Measurements from ENCODE around the gene EIF4E3. TPM values are rescaled to one million over a fixed set of nuclear protein-coding genes. Genes with fewer than 3 reads are reported as not detected.
A peak's percentile ranks its signal among the peaks of the same experiment; 100 is the strongest.

Gene EIF4E3
- total and polyA plus RNA-seq, 2 donors from 2014 or later = 10.5 to 37.1 TPM

DNA sequence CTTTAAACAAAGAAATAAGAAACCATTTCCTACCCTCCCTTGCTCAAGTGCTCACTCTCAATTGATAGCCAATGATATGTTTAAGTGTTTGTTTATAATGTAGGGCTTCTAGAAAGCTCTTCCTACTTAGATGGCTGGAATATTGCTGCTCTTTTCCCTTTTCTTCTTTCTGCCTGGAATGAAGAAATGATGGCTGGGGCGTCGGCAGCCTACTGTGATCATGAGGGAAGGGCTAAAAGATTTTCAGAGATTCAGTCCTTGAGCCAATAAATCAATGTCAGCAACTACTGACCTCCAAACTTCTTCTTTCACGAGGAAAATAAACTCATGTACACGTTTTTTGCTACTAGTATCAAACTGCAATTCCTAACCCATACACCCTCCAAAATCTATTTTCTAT is 26.4 kb upstream of the EIF4E3 start:
- Histone ChIP-seq H3K36me3 (ENCODE audit: control insufficient read depth in 2 of 3, insufficient read depth in 3 of 3, low read length in 3 of 3) (no peaks in the 10 kb centered on the region), H3K9ac (ENCODE audit: low read length in 3 of 3) (no peak overlapping the region), H3K4me3 (ENCODE audit: low read length in 3 of 3) (no peak overlapping the region), H3K9me3 (ENCODE audit: control insufficient read depth in 2 of 3, insufficient read depth in 1 of 3, low read length in 3 of 3) (no peaks in the 10 kb centered on the region), H3K27ac (ENCODE audit: low read depth in 2 of 2, low read length in 2 of 2) (no peak overlapping the region), H3K27me3 (ENCODE audit: control insufficient read depth, insufficient read depth, low read length) (peaks cover 17% of the 10 kb centered on the region), H3K4me1 (ENCODE audit: control insufficient read depth in 2 of 3, insufficient read depth in 2 of 3, low read depth in 1 of 3, low read length in 3 of 3) (peaks cover 0 to 4% (median 0%) of the 10 kb centered on the region in 3 donors)
- FAIRE-seq (no peak), DNase-seq (no peak)
- intact Hi-C loops (cut with DNase I) = no loop called here
- TF ChIP-seq, protein P1, sequence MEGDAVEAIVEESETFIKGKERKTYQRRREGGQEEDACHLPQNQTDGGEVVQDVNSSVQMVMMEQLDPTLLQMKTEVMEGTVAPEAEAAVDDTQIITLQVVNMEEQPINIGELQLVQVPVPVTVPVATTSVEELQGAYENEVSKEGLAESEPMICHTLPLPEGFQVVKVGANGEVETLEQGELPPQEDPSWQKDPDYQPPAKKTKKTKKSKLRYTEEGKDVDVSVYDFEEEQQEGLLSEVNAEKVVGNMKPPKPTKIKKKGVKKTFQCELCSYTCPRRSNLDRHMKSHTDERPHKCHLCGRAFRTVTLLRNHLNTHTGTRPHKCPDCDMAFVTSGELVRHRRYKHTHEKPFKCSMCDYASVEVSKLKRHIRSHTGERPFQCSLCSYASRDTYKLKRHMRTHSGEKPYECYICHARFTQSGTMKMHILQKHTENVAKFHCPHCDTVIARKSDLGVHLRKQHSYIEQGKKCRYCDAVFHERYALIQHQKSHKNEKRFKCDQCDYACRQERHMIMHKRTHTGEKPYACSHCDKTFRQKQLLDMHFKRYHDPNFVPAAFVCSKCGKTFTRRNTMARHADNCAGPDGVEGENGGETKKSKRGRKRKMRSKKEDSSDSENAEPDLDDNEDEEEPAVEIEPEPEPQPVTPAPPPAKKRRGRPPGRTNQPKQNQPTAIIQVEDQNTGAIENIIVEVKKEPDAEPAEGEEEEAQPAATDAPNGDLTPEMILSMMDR (IDR thresholded peaks at IDR 0.05; ENCODE audit: borderline replicate concordance, extremely low read depth, insufficient read depth) = no peak

DNA sequence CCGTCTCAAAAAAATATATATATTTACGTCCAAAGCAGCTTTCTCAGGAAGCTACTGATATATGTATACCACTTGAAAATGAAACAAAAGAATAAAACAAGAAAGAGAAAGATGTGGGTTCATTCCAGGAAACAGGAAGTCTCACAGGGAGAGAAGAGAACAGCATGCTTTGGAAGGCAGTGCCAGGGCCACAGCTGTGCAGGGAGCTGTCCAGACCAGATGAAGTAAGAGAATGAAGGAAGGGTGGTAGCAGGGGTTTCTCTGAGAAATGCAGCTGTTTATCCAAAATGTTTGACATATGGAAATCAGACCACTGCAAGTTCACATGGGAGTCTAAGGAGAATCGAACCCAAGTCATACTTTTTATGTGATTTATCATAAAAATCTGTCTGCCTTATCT is 19.5 kb upstream of the EIF4E3 start:
- Histone ChIP-seq H3K36me3 (ENCODE audit: control insufficient read depth in 2 of 3, insufficient read depth in 3 of 3, low read length in 3 of 3) (no peaks in the 10 kb centered on the region), H3K4me3 (ENCODE audit: low read length in 3 of 3) (no peak overlapping the region), H3K27me3 (ENCODE audit: control insufficient read depth, insufficient read depth, low read length) (no peaks in the 10 kb centered on the region), H3K9me3 (ENCODE audit: control insufficient read depth in 2 of 3, insufficient read depth in 1 of 3, low read length in 3 of 3) (peaks cover 0 to 12% (median 3%) of the 10 kb centered on the region in 3 donors), H3K27ac (ENCODE audit: low read depth in 2 of 2, low read length in 2 of 2) (no peak overlapping the region), H3K4me1 (ENCODE audit: control insufficient read depth in 2 of 3, insufficient read depth in 2 of 3, low read depth in 1 of 3, low read length in 3 of 3) (no peaks in the 10 kb centered on the region), H3K9ac (ENCODE audit: low read length in 3 of 3) (no peak overlapping the region)
- TF ChIP-seq, protein P1 (IDR thresholded peaks at IDR 0.05; ENCODE audit: borderline replicate concordance, extremely low read depth, insufficient read depth) = no peak
- intact Hi-C loops (cut with DNase I) = no loop called here
- no peak for DNase-seq
- no peak for FAIRE-seq

DNA sequence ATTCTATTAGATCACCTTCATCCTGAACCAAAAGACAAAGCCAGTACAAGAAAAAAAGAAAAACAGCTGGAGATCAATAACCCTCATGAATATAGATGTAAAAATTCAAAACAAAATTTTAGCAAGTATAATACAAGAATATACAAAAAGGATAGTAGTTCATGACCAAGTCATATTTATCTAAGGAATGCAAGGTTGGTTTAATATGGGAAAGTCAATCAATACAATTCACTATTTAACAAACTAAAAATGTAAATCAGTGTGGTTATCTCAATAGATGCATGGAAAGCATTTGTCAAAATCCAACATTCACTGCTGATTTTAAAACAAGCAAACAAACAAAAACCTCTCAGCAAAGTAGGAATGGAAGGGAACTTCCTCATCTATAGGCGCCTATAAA is 17.4 kb upstream of the EIF4E3 start:
- TF ChIP-seq, protein P1 (IDR thresholded peaks at IDR 0.05; ENCODE audit: borderline replicate concordance, extremely low read depth, insufficient read depth) = no peak
- Histone ChIP-seq H3K36me3 (ENCODE audit: control insufficient read depth in 2 of 3, insufficient read depth in 3 of 3, low read length in 3 of 3) (no peaks in the 10 kb centered on the region), H3K4me3 (ENCODE audit: low read length in 3 of 3) (no peak overlapping the region), H3K9ac (ENCODE audit: low read length in 3 of 3) (no peak overlapping the region), H3K27me3 (ENCODE audit: control insufficient read depth, insufficient read depth, low read length) (no peaks in the 10 kb centered on the region), H3K27ac (ENCODE audit: low read depth in 2 of 2, low read length in 2 of 2) (no peak overlapping the region), H3K9me3 (ENCODE audit: control insufficient read depth in 2 of 3, insufficient read depth in 1 of 3, low read length in 3 of 3) (peaks cover 0 to 12% (median 3%) of the 10 kb centered on the region in 3 donors), H3K4me1 (ENCODE audit: control insufficient read depth in 2 of 3, insufficient read depth in 2 of 3, low read depth in 1 of 3, low read length in 3 of 3) (no peaks in the 10 kb centered on the region)
- no peak for DNase-seq
- intact Hi-C loops (cut with DNase I) = no loop called here
- peak; percentile 25 for FAIRE-seq

DNA sequence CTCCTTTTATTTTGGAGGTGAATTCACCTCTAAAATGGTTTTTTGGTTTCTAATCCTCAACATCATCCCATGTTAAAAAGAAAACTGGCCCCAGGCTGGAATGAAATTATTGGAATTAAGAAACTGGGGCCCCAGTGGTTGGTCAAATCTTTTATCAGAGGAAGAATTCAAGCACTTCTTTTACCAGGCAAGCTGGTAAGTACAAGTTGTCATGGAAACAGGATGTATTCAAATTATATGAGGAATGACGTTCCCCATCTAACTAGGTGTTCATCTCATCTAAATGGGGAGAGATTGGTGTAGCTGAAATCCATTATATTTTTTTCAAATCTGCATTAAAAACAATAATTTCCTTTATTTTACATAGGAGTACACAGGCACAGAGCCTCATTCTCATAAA is 9.7 kb upstream of the EIF4E3 start:
- no peaks in the 10 kb centered on the region for H3K36me3 ChIP-seq (ENCODE audit: control insufficient read depth in 2 of 3, insufficient read depth in 3 of 3, low read length in 3 of 3)
- H3K9ac ChIP-seq (ENCODE audit: low read length in 3 of 3) = no peak overlapping the region
- no peak overlapping the region for H3K4me3 ChIP-seq (ENCODE audit: low read length in 3 of 3)
- peaks cover 0 to 5% (median 0%) of the 10 kb centered on the region in 3 donors for H3K9me3 ChIP-seq (ENCODE audit: control insufficient read depth in 2 of 3, insufficient read depth in 1 of 3, low read length in 3 of 3)
- no peak for FAIRE-seq
- peaks cover 0 to 3% (median 0%) of the 10 kb centered on the region in 3 donors for H3K4me1 ChIP-seq (ENCODE audit: control insufficient read depth in 2 of 3, insufficient read depth in 2 of 3, low read depth in 1 of 3, low read length in 3 of 3)
- H3K27me3 ChIP-seq (ENCODE audit: control insufficient read depth, insufficient read depth, low read length) = no peaks in the 10 kb centered on the region
- TF ChIP-seq, protein P1 (IDR thresholded peaks at IDR 0.05; ENCODE audit: borderline replicate concordance, extremely low read depth, insufficient read depth) = no peak
- intact Hi-C loops (cut with DNase I) = no loop called here
- no peak overlapping the region for H3K27ac ChIP-seq (ENCODE audit: low read depth in 2 of 2, low read length in 2 of 2)
- DNase-seq = no peak

Data from kidney (tissue), 14 donors.